ENCODE data around the gene ACAD9.

- TF ChIP-seq POLR2AphosphoS5 (IDR thresholded peaks at IDR 0.05), result no peak
- TF ChIP-seq CTCF (IDR thresholded peaks at IDR 0.05), result no peak
These were observed 32.5 kb downstream of the ACAD9 start for GRCh38 chr3:128911911-128912310.
